Stimulated activated CD8-positive, alpha-beta memory T cell treated with anti-CD3 and anti-CD28 coated beads, Interleukin-12 subunit alpha, Interleukin-12 subunit beta, amount 100 ng/mL, for 24 hours (primary cell): Measurements from ENCODE around the gene KCTD17.

Source experiments
- DNase-seq: peaks from one replicate; pipeline ENCODE4 v3.0.0-alpha.2; 2020; ENCODE audit errors: extremely low read depth

KCTD17 gene

GRCh38 chr22:37020192-37020479 is 31.4 kb upstream of the KCTD17 start:
- DNase-seq = no peak

GRCh38 chr22:37021041-37021440 is 30.5 kb upstream of the KCTD17 start:
- DNase-seq = no peak

GRCh38 chr22:37021710-37022482 is 29.6 kb upstream of the KCTD17 start:
- DNase-seq = no peak

- DNase-seq = no peak
Measured at GRCh38 chr22:37022483-37023337, 28.8 kb upstream of the KCTD17 start.

GRCh38 chr22:37023743-37024338 is 27.7 kb upstream of the KCTD17 start:
- DNase-seq = no peak

- no peak for DNase-seq
Measured at GRCh38 chr22:37024339-37025157, 27.0 kb upstream of the KCTD17 start.

- no peak for DNase-seq
Measured at GRCh38 chr22:37025500-37026070, 26.0 kb upstream of the KCTD17 start.

GRCh38 chr22:37026325-37026724 is 25.2 kb upstream of the KCTD17 start:
- DNase-seq = no peak

GRCh38 chr22:37027556-37027955 is 24.0 kb upstream of the KCTD17 start:
- no peak for DNase-seq

GRCh38 chr22:37028692-37029674 is 22.6 kb upstream of the KCTD17 start:
- DNase-seq = no peak

- DNase-seq = no peak
Measured at GRCh38 chr22:37030560-37031281, 20.8 kb upstream of the KCTD17 start.

GRCh38 chr22:37032134-37032534 is 19.4 kb upstream of the KCTD17 start:
- no peak for DNase-seq

GRCh38 chr22:37032535-37033460 is 18.7 kb upstream of the KCTD17 start:
- DNase-seq = no peak

- no peak for DNase-seq
Measured at GRCh38 chr22:37033605-37034430, 17.7 kb upstream of the KCTD17 start.

GRCh38 chr22:37036655-37037377 is 14.7 kb upstream of the KCTD17 start:
- no peak for DNase-seq

- no peak for DNase-seq
Measured at GRCh38 chr22:37037669-37038068, 13.9 kb upstream of the KCTD17 start.

- no peak for DNase-seq
Measured at GRCh38 chr22:37039466-37039865, 12.1 kb upstream of the KCTD17 start.
